ENCODE data around the gene CRYBB3.

The CRYBB3 gene

GRCh38 chr22:25199731-25200520 lies at the start of gene CRYBB3:
TSS of gene CRYBB3 (plus strand) at chr22:25199858. CDS start at chr22:25201397, 1,539 bp downstream.
- DNase-seq = no peak

- no peak for DNase-seq
Measured at GRCh38 chr22:25153961-25154666, 45.5 kb upstream of the CRYBB3 start.

GRCh38 chr22:25154667-25154999 lies 45.0 kb upstream of the CRYBB3 start:
- DNase-seq = no peak

- DNase-seq = no peak
Measured at GRCh38 chr22:25156736-25157135, 42.9 kb upstream of the CRYBB3 start.

GRCh38 chr22:25159028-25159427 lies 40.6 kb upstream of the CRYBB3 start:
- no peak for DNase-seq

- DNase-seq = no peak
Measured at GRCh38 chr22:25160120-25160996, 39.3 kb upstream of the CRYBB3 start.

- DNase-seq = no peak
Measured at GRCh38 chr22:25161017-25161915, 38.4 kb upstream of the CRYBB3 start.

- no peak for DNase-seq
Measured at GRCh38 chr22:25161916-25162530, 37.6 kb upstream of the CRYBB3 start.

GRCh38 chr22:25162561-25162960 lies 37.1 kb upstream of the CRYBB3 start:
- DNase-seq = no peak

GRCh38 chr22:25165785-25166184 lies 33.9 kb upstream of the CRYBB3 start:
- DNase-seq = no peak

GRCh38 chr22:25166266-25167040 lies 33.2 kb upstream of the CRYBB3 start:
- DNase-seq = no peak

- no peak for DNase-seq
Measured at GRCh38 chr22:25167082-25167481, 32.6 kb upstream of the CRYBB3 start.

- DNase-seq = no peak
Measured at GRCh38 chr22:25167834-25168601, 31.6 kb upstream of the CRYBB3 start.

- no peak for DNase-seq
Measured at GRCh38 chr22:25169278-25170031, 30.2 kb upstream of the CRYBB3 start.

GRCh38 chr22:25170426-25170980 lies 29.2 kb upstream of the CRYBB3 start:
- no peak for DNase-seq

GRCh38 chr22:25172153-25172552 lies 27.5 kb upstream of the CRYBB3 start:
- DNase-seq = peak; percentile 40 to 44

- no peak for DNase-seq
Measured at GRCh38 chr22:25174156-25174887, 25.3 kb upstream of the CRYBB3 start.

- no peak for DNase-seq
Measured at GRCh38 chr22:25174888-25175411, 24.7 kb upstream of the CRYBB3 start.
